GM15510 (cell line): ENCODE results near the gene MEGF10.

Source experiments
- POLR2A ChIP-seq: IDR thresholded peaks from 3 replicates; pipeline ENCODE4 v1.6.1; 2011; ENCODE audit warnings: borderline replicate concordance; ENCODE audit not compliant: insufficient read length; ENCODE audit errors: extremely low read depth

MEGF10 gene

GRCh38 chr5:127447827-127448226 is 157.2 kb downstream of the MEGF10 start:
- TF ChIP-seq POLR2A = no peak

- no peak for TF ChIP-seq POLR2A
Measured at GRCh38 chr5:127450046-127450445, 159.4 kb downstream of the MEGF10 start.

DNA sequence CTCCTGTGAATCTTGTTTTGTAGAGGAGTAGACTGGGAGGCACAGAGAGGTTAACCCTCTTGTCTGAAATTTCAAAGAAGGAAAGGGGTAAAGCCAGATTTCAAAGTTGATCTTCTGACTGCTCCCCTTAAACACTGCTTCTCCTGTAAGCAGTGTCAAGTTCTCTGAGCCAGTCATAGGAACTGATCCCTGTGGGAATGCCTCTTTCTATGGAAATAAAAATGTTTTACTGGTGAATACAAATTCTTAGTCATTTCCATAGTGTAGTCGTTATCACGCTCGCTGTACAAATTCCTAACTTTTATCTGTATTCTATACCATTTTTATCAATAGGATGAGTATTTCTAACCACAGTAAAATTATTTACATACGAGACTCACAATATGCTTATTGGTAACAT is 160.5 kb downstream of the MEGF10 start:
- TF ChIP-seq POLR2A = no peak

- no peak for TF ChIP-seq POLR2A
Measured at GRCh38 chr5:127452626-127453025, 162.0 kb downstream of the MEGF10 start.

- no peak for TF ChIP-seq POLR2A
Measured at GRCh38 chr5:127471211-127471610, 180.6 kb downstream of the MEGF10 start.

DNA sequence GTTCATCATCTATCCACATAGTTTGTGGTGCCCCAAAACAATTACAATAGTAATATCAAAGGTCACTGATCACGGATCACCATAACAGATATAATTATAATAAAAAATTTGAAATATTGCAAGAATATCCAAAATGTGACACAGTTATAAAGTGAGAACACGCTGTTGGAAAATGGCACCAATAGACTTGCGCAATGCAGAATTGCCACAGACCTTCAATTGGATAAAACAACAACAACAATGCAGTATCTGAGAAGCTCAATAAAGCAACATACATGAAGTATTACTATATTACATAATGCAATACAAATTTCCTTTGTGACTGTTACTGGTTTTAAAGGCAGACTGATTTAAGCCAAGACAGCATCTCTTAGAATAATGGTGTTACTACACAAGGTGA is 182.1 kb downstream of the MEGF10 start:
- TF ChIP-seq POLR2A = no peak

GRCh38 chr5:127486471-127486870 is 195.9 kb downstream of the MEGF10 start:
- TF ChIP-seq POLR2A = no peak

DNA sequence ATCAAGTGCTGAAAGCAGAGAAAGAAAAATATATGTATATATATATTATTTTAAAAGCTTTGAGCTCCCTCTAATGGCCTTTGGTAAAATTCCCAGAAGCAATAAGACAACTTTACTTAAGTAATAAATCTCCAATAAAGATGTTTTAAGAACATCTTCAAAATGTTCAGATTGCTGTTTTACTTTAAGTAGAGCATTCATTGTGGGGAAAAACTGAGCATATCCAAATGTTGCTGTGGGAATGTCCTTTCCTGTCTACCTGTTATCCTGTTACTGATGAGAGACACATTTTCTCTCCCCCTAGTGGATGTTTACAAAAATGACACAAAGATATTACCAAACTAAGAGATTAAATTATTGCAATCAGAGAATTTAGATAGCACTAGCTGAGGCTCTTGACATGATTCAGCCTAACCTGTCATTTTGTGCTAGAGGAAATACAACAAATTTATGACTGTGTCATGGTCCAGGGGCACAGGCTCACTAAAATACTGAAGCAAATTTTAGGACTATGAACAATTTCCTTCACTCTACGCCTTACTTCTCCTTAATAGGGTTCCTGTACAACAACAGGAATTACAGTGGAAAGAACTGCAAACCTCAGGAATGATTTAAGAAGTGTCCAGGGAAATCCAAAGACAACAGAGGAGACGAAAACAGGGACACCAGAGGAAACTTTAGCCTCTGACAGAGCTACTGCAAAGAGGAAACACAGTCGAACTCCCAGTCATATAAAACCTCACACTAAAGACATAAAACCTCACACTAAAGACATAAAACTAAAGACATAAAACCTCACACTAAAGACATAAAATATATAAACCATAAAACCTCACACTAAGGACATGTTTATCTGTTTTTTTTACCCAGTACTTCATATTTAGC is 202.5 kb downstream of the MEGF10 start:
- no peak for TF ChIP-seq POLR2A

DNA sequence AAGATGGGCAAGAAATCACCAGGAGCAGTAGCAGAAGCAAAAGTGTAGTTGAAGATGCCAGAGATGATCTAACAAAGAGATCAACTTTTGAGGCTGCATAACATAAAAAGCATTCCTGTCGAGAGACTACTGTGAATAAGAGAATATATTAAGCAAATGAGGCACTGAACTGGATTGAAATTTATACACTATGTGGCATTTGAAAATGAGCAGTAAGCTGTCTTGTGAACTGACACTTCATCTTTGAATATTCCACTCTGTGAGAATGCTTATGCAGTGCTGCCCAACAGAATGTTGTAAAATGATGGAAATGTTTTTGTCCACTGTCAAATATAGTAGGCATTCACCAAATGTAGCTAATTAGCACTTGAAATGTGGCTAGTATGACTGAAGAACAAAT is 208.0 kb downstream of the MEGF10 start:
- no peak for TF ChIP-seq POLR2A

- no peak for TF ChIP-seq POLR2A
Measured at GRCh38 chr5:127505905-127506304, 215.3 kb downstream of the MEGF10 start.

- TF ChIP-seq POLR2A = no peak
Measured at GRCh38 chr5:127506616-127507015, 216.0 kb downstream of the MEGF10 start.

GRCh38 chr5:127508644-127509373 is 218.2 kb downstream of the MEGF10 start:
- no peak for TF ChIP-seq POLR2A
